Neural progenitor cell (in vitro differentiated cells): ENCODE data around the gene TSPAN17. TPM values are rescaled to one million over a fixed set of nuclear protein-coding genes. Genes with fewer than 3 reads are reported as not detected.
A peak's percentile ranks its signal among the peaks of the same experiment; 100 is the strongest.

Experiments
- DNase-seq: peaks from one replicate; pipeline ENCODE4 v3.0.0-alpha.2; 2016; ENCODE audit warnings: low spot score
- H2AFZ ChIP-seq: fragments of 200-600 bp; sonication (generic); replicated peaks from 2 replicates; pipeline ENCODE4 v1.6.1; 2016; ENCODE audit warnings: antibody characterized with exemption
- H3F3A ChIP-seq: fragments of 200-600 bp; sonication (generic); 2 replicates; pipeline ENCODE4 v1.6.1; 2016; ENCODE audit warnings: antibody characterized with exemption, low read depth
- H3K27ac ChIP-seq: fragments of 200-600 bp; sonication (generic); 2 replicates; pipeline ENCODE4 v1.5.1; 2016; ENCODE audit warnings: mild to moderate bottlenecking
- H3K27me3 ChIP-seq: fragments of 200-600 bp; sonication (generic); 2 replicates; pipeline ENCODE4 v1.6.1; 2016; ENCODE audit warnings: mild to moderate bottlenecking, moderate library complexity
- H3K36me3 ChIP-seq: fragments of 200-600 bp; sonication (generic); 2 replicates; pipeline ENCODE4 v1.5.1; 2016
- H3K4me1 ChIP-seq: fragments of 200-600 bp; sonication (generic); 2 replicates; pipeline ENCODE4 v1.6.1; 2016; ENCODE audit warnings: mixed run types
- H3K4me2 ChIP-seq: fragments of 200-600 bp; sonication (generic); 2 replicates; pipeline ENCODE4 v1.6.1; 2016
- H3K4me3 ChIP-seq: fragments of 200-600 bp; sonication (generic); 2 replicates; pipeline ENCODE4 v1.5.1; 2016
- H3K79me2 ChIP-seq: fragments of 200-600 bp; sonication (generic); 2 replicates; pipeline ENCODE4 v1.6.1; 2016; ENCODE audit warnings: low read depth
- H3K9ac ChIP-seq: fragments of 200-600 bp; sonication (generic); 2 replicates; pipeline ENCODE4 v1.6.1; 2016
- H3K9me3 ChIP-seq: fragments of 200-600 bp; sonication (generic); 2 replicates; pipeline ENCODE4 v1.5.1; 2016; ENCODE audit warnings: low read depth
- H4K20me1 ChIP-seq: fragments of 200-600 bp; sonication (generic); 2 replicates; pipeline ENCODE4 v1.6.1; 2016; ENCODE audit warnings: low read depth
- H3K27ac Mint-ChIP-seq: 3 replicates; pipeline ENCODE4 v1.8.0; 2021; ENCODE audit warnings: mixed read lengths
- H3K27me3 Mint-ChIP-seq: 2 replicates; pipeline ENCODE4 v1.8.0; 2022; ENCODE audit warnings: low read depth, mild to moderate bottlenecking, inconsistent platforms, moderate library complexity, mixed read lengths; ENCODE audit not compliant: insufficient read depth
- H3K36me3 Mint-ChIP-seq: 3 replicates; pipeline ENCODE4 v1.8.0; 2021; ENCODE audit warnings: mixed read lengths
- H3K4me1 Mint-ChIP-seq: 3 replicates; pipeline ENCODE4 v1.8.0; 2021; ENCODE audit warnings: mixed read lengths
- H3K4me3 Mint-ChIP-seq: 3 replicates; pipeline ENCODE4 v1.8.0; 2021; ENCODE audit warnings: mild to moderate bottlenecking, moderate library complexity, mixed read lengths
- H3K9me3 Mint-ChIP-seq: 3 replicates; pipeline ENCODE4 v1.8.0; 2020; ENCODE audit warnings: mixed read lengths
- EZH2 ChIP-seq: fragments of 200-600 bp; sonication (generic); IDR thresholded peaks from 2 replicates; pipeline ENCODE4 v1.6.1; 2017; ENCODE audit warnings: antibody characterized with exemption, mild to moderate bottlenecking, moderate library complexity
- EZH2phosphoT487 ChIP-seq: fragments of 200-600 bp; sonication (generic); IDR thresholded peaks from 2 replicates; pipeline ENCODE4 v1.6.1; 2017; ENCODE audit warnings: antibody characterized with exemption
- total RNA-seq: library from RNA; depleted of rRNA; stranded (reverse); fragments of >200 nt; gene quantifications from 2 replicates; pipeline ENCODE4 v1.2.3, GENCODE V29; 2015; ENCODE audit warnings: low replicate concordance
- TF ChIP-seq, protein P1 (sequence below): fragments of 200-600 bp; sonication (generic); IDR thresholded peaks from 2 replicates; pipeline ENCODE4 v1.5.1; 2017; ENCODE audit warnings: antibody characterized with exemption, mild to moderate bottlenecking

TSPAN17 gene
- total RNA-seq, 1 donor from 2014 or later = 25.9 TPM

DNA sequence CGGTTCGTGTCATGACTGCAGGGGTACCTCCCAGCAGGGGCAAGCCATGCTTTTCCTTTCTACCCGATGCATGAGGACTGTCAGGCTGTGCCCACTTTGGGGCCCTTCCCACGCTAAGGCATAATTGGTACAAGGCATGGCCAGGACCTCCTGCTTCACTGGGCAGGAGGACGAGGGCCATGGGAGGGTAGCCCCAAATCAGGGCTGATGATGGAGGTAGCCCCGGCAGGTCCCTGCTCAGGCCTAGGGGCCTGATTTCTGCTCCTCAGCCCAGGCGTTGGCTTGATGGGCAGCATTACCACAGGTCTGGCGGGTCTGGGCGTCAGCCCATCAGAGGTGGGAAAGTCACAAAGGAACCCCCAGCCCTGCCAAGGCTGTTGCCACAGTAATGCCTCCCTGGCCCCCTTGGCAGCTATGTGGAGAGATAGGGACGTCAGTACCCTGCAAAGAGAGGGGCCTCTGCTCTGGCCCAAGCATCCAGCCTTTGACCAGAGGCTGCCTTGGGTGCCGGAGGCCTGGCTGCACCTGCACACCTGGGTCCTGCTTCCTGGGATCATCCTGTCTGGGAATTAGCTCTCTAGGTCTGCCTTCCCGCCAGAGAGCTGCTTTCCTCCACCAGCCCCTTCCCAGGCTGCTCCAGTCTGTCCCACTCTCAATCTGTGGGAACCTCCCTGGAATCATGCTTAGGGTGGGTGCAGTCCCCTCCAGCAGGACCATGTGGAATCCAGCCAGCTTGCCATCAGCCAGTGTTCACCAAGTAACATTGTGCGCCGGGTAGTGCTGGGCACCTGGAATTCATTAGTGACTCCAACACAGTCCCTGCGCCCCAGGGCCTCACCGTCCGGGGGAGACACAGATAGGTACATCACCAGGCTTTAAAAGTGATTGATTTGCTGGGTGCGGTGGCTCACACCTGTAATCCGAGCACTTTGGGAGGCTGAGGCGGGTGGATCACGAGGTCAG, 15.4 kb downstream of the TSPAN17 start:
- Histone ChIP-seq H4K20me1 (peaks cover 7% of the 10 kb centered on the region), H3K4me2 (no peak overlapping the region), H3K9ac (no peak overlapping the region), H3K4me3 (no peak overlapping the region), H3K9me3 (no peaks in the 10 kb centered on the region), H3K27me3 (no peaks in the 10 kb centered on the region), H3K79me2 (no peaks in the 10 kb centered on the region), H3K36me3 (no peaks in the 10 kb centered on the region), H3K27ac (no peak overlapping the region), H2AFZ (no peak overlapping the region), H3F3A (peaks cover 12% of the 10 kb centered on the region), H3K4me1 (peaks cover 14% of the 10 kb centered on the region)
- no peak for DNase-seq
- TF ChIP-seq EZH2phosphoT487 (no peak), EZH2 (no peak)
- TF ChIP-seq, protein P1, sequence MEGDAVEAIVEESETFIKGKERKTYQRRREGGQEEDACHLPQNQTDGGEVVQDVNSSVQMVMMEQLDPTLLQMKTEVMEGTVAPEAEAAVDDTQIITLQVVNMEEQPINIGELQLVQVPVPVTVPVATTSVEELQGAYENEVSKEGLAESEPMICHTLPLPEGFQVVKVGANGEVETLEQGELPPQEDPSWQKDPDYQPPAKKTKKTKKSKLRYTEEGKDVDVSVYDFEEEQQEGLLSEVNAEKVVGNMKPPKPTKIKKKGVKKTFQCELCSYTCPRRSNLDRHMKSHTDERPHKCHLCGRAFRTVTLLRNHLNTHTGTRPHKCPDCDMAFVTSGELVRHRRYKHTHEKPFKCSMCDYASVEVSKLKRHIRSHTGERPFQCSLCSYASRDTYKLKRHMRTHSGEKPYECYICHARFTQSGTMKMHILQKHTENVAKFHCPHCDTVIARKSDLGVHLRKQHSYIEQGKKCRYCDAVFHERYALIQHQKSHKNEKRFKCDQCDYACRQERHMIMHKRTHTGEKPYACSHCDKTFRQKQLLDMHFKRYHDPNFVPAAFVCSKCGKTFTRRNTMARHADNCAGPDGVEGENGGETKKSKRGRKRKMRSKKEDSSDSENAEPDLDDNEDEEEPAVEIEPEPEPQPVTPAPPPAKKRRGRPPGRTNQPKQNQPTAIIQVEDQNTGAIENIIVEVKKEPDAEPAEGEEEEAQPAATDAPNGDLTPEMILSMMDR = no peak
- peaks cover 10% of the 10 kb centered on the region for H3K27me3 Mint-ChIP-seq
- H3K9me3 Mint-ChIP-seq = no peaks in the 10 kb centered on the region
- H3K4me1 Mint-ChIP-seq = peaks cover 9% of the 10 kb centered on the region
- H3K36me3 Mint-ChIP-seq = no peaks in the 10 kb centered on the region
- no peak overlapping the region for H3K4me3 Mint-ChIP-seq
- no peak overlapping the region for H3K27ac Mint-ChIP-seq

DNA sequence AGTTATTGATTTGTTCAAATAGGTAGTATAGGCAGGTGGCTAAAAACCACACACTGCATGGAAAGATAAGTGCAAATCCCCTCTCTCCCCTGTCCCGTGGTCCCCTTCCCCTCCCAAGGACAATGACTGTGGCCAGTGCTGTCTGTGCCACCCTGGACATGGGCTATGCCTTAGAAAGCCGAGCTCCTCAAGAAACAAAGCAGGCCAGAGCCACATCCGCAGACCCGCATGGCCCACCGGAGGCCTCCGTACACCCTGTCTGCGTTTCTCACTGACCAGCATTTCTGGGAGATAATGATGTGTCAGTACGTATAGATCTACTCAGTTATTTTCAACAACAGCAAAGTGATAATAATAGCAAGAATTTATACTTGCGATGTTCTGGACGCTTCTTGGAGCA, 16.3 kb downstream of the TSPAN17 start:
- no peaks in the 10 kb centered on the region for H3K9me3 Mint-ChIP-seq

DNA sequence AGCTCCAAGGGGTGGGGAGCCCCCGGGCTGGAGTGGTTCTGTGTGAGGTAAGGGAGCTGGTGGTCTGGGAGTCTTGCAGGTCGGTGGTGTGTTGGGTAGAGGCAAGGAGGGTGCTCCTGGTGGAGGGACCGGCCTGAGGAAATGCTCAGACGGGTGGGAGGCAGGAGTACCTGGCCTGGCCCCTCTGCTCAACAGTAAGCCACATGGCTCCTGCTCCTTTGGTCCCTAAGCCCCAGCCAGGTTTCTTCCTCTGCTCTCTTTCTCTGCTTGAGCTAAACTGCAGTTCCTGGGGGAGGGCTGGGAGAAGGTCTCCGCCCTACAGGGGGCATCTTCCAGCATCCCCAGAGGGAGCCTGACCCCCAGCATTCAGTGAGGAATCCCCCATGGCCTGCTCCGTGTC, 17.2 kb downstream of the TSPAN17 start:
- Mint-ChIP-seq H3K9me3 (no peaks in the 10 kb centered on the region), H3K4me1 (peaks cover 9% of the 10 kb centered on the region), H3K36me3 (no peaks in the 10 kb centered on the region), H3K27ac (no peak overlapping the region), H3K27me3 (peaks cover 13% of the 10 kb centered on the region), H3K4me3 (peak overlapping the region; percentile 3)
- no peak overlapping the region for H3K9ac ChIP-seq
- H3K27ac ChIP-seq = no peak overlapping the region
- no peaks in the 10 kb centered on the region for H3K36me3 ChIP-seq
- H2AFZ ChIP-seq = peak overlapping the region; percentile 79
- H3K79me2 ChIP-seq = no peaks in the 10 kb centered on the region
- no peak for DNase-seq
- H3K4me1 ChIP-seq = peaks cover 14% of the 10 kb centered on the region
- H4K20me1 ChIP-seq = no peaks in the 10 kb centered on the region
- no peak overlapping the region for H3K4me3 ChIP-seq
- peaks cover 12% of the 10 kb centered on the region for H3F3A ChIP-seq
- H3K9me3 ChIP-seq = no peaks in the 10 kb centered on the region
- H3K4me2 ChIP-seq = peak overlapping the region; percentile 61
- TF ChIP-seq, protein P1 = no peak
- TF ChIP-seq EZH2phosphoT487 = no peak
- H3K27me3 ChIP-seq = no peaks in the 10 kb centered on the region

More for the DNA sequence above, 16.3 kb downstream of the TSPAN17 start:
- Histone ChIP-seq H3K9ac (no peak overlapping the region), H3K36me3 (no peaks in the 10 kb centered on the region), H3K27me3 (no peaks in the 10 kb centered on the region), H3K27ac (no peak overlapping the region), H4K20me1 (no peaks in the 10 kb centered on the region), H3K4me1 (peaks cover 14% of the 10 kb centered on the region), H3K9me3 (no peaks in the 10 kb centered on the region), H3K4me3 (no peak overlapping the region), H3F3A (peaks cover 12% of the 10 kb centered on the region), H2AFZ (no peak overlapping the region), H3K4me2 (no peak overlapping the region), H3K79me2 (no peaks in the 10 kb centered on the region)
- no peak for DNase-seq
- H3K4me3 Mint-ChIP-seq = no peak overlapping the region
- no peak overlapping the region for H3K27ac Mint-ChIP-seq
- TF ChIP-seq, protein P1 = no peak
- TF ChIP-seq EZH2phosphoT487 = no peak
- no peak for TF ChIP-seq EZH2
- peaks cover 9% of the 10 kb centered on the region for H3K4me1 Mint-ChIP-seq
- H3K36me3 Mint-ChIP-seq = no peaks in the 10 kb centered on the region
- peaks cover 13% of the 10 kb centered on the region for H3K27me3 Mint-ChIP-seq
